ENCODE data around the gene PPP1R36.
"Not testable (repeated sequence)": the region's sequence is repeated elsewhere in the genome, so short reads cannot be mapped to it uniquely, and the experiment has no call there.

PPP1R36 gene

GRCh38 chr14:64562436-64562835 is 12.7 kb downstream of the PPP1R36 start:
- peak; percentile 95 for FAIRE-seq
- DNase-seq (ENCODE audit: insufficient read length, low spot score): no peak

DNA sequence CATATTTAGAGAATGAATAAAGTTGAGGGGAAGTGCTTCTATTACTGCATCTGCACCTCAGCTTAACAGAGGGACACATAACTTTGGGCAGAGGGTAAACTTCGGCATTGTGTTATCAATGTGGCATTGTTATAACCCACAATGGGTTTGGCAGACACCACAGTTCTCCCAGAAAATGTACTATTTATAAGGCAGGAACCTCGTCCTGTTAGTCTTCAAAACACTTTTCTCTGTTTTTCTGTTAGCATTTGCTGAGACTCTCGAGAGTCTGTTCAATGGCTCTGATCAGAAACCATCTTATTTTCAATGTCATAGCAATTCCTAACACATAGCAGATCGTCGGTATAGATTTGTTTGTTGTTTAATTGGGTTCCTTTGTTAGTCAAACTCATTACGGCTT is 13.9 kb downstream of the PPP1R36 start:
- FAIRE-seq: peak; percentile 89
- no peak for DNase-seq (ENCODE audit: insufficient read length, low spot score)

- FAIRE-seq (peak; percentile 97), DNase-seq (ENCODE audit: insufficient read length, low spot score) (no peak)
These were observed 16.9 kb downstream of the PPP1R36 start for GRCh38 chr14:64566651-64567122.

DNA sequence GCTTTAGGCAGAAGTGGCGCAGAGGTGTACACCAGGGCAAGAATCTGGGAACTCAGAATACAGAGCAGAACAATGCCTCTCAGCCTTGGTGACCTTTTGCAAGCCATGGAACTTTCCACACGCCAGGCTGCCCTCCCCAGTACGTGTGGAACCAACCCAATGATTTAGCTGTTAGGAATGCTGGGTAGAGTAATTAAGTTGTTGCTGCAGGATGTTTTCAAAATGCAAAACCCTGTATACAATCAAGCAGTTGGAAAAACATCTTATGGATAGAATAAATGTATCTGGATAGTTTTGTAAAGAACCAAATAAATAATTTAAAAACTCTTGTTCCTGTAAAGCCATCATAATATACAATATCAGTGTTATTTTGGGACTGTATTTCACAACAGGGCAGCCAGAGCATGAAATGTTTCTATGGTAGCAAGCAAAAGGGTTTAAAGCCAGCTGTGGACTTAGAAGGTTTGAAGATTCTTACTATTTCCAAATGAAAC is 19.4 kb downstream of the PPP1R36 start:
- DNase-seq (ENCODE audit: insufficient read length, low spot score) (peak; percentile 94), FAIRE-seq (peak; percentile 99)

DNA sequence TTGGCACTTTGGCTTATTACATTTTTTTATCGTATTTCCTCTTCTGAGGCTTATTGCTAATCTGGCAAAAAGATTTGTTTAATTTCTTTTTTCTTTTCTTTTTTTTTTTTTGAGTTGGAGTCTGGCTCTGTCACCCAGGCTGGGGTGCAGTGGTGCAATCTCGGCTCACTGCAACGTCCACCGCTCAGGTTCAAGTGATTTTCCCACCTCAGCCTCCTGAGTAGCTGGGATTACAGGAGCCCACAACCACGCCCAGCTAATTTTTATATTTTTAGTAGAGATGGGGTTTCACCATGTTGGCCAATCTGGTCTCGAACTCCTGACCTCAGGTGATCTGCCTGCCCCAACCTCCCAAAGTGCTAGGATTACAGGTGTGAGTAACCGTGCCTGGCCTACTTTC is 19.9 kb downstream of the PPP1R36 start:
- not testable (repeated sequence) for DNase-seq (ENCODE audit: insufficient read length, low spot score); FAIRE-seq

DNA sequence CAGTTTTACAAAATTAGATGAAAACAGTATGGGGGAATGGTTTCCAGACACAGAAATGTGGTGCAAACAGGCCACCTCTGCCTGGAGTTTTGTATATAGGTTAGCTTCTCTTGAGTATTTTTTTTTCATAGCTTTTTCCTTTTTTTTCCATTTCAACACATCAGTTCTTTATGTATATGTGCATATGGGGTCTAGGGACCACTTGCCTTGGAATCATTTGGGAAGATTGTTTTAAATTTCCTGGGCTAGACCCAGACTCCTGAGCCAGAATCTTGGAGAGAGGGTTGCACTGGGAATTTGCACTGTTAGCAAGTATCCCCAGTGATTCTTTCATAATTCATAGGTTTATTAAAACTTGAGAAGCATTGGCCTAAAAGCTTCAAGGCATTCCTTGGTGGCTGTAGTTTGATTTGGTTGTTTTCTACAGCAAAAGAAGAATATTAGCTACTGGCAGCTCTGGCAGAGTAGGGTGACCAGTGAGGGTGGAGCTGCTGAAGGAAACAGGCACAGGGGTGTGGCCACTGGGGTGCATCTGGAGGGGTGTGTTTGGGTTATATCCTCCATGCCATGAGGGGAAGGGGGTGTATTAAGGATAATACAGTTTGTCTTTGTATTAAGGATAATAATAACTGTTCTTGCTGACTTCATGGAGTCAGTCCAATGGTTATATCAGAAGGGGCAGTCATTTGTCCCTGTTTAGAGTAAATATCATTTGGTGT is 22.8 kb downstream of the PPP1R36 start:
- no peak for DNase-seq (ENCODE audit: insufficient read length, low spot score)
- peak; percentile 96 for FAIRE-seq

DNA sequence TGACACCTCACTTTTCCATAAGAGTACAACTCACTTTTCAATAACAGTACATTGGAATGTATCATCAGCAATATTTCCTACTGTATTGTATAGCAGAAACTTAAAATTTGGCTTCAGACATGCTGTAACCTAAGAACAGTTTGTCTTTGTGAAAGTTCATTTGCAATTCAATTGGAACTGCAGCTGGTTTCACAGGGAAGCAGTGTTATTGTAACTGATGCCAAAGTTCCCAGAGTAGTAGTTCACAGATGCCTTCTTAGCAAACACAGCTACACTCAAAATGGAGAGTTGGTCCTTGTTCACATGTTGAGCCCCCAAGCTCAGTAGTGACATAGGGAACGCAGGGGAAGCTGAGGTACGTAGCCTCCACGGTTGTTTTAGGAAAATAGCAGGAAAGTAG is 23.3 kb downstream of the PPP1R36 start:
- FAIRE-seq: no peak

DNA sequence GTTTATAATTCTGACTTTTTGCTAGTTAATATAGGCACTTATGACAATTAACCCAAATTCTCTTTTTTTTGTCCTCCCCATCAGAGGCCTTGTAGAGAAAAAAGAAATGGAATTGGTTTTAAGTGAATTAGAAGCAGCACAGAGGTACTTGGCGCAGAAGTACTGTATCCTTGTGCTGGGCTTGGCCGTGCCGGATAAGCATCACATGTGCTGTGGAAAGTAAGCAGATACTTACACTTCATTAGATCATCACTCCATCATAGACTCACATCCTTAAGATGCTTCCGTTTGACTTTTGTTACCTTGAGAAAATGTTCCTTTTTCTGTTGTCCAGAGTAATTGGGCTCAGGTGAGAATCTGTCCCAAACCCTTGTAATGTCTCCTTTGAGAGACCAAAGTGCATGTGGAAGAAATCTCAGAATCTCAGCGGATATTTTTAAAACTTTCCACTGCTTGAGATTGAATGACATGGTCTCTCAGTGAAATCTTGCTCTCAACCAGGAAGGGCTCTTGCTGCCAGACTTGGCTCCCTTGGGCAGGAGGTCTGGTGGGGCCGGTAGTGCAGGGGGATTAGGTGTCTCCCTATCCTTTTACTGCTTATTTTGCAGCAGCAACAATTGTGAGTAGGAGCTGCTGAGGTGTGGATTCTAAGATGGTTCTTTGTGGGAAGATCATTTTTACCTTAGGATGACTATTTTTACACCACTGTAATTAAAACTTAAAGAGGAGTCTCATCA is 24.8 kb downstream of the PPP1R36 start:
- FAIRE-seq (peak; percentile 93), DNase-seq (ENCODE audit: insufficient read length, low spot score) (no peak)

More for the DNA sequence above, 23.3 kb downstream of the PPP1R36 start:
- DNase-seq (ENCODE audit: insufficient read length, low spot score): no peak

DNA sequence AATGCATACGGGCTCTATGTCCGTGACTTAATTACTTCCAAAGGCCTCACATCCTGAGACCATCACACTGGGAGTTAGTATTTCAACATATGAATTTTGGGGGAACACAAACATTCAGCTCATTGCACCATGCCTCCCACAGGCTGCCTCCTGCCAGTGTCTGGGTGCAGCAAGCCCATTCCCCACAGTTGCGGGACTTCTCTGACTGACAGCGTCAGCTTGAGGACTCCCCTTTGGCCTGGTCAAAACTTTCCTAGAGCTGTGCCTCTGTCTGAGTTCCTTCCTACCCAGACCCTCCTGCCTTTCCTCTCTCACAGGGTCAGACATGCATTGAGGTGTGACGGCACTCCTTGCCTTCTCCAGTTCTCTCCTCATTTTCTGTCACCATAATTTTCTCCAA is 27.4 kb downstream of the PPP1R36 start:
- FAIRE-seq (no peak), DNase-seq (ENCODE audit: insufficient read length, low spot score) (no peak)

GRCh38 chr14:64580467-64580866 is 30.7 kb downstream of the PPP1R36 start:
- FAIRE-seq (peak; percentile 95), DNase-seq (ENCODE audit: insufficient read length, low spot score) (no peak)

- FAIRE-seq (no peak), DNase-seq (ENCODE audit: insufficient read length, low spot score) (no peak)
These were observed 31.6 kb downstream of the PPP1R36 start for GRCh38 chr14:64581363-64581762.

DNA sequence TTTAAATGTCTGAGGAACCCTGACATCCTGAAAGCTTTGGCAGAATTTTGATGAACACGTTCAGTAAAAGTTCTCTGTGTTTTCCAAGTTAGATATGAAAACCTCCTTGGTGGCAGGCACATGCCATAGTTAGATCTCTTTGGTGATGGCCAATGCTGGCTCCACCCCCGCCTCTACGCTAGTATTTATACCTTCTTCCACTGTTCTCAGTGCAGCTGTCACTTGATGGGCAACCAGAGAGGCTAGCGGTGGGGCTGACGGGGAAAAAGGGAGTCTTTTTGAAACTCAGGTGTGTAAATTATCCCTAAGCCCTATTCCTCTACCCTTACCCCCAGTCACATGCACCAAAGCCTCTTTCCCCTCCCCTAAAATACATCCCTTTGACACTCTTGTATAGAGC is 32.1 kb downstream of the PPP1R36 start:
- no peak for DNase-seq (ENCODE audit: insufficient read length, low spot score)

GRCh38 chr14:64584190-64584589 is 34.4 kb downstream of the PPP1R36 start:
- DNase-seq (ENCODE audit: insufficient read length, low spot score) (no peak), FAIRE-seq (no peak)

More for the DNA sequence above, 32.1 kb downstream of the PPP1R36 start:
- FAIRE-seq: no peak

GRCh38 chr14:64591809-64592208 is 42.0 kb downstream of the PPP1R36 start:
- DNase-seq (ENCODE audit: insufficient read length, low spot score): peak; percentile 67
- peak; percentile 95 for FAIRE-seq

DNA sequence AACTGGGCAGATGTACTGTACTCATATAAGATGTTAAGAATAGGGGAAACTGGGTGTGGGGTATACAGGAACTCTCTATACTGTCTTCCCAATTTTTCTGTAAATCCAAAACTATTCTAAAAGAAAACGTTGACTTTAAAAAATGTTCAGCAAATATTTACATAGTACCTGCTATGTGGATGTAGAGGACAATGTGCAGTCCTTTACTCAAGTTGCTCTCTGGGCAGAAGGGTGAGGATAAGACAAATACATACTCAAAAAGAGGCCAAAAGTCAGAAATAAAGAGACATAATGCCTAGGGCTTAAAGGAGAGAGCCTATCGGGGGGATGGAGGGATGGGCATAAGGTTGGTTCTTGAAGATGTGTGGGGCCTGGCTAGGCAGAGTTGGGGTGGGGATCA is 44.7 kb downstream of the PPP1R36 start:
- FAIRE-seq: no peak
- DNase-seq (ENCODE audit: insufficient read length, low spot score): no peak

- FAIRE-seq (peak; percentile 84), DNase-seq (ENCODE audit: insufficient read length, low spot score) (no peak)
These were observed 48.6 kb downstream of the PPP1R36 start for GRCh38 chr14:64598404-64598803.

DNA sequence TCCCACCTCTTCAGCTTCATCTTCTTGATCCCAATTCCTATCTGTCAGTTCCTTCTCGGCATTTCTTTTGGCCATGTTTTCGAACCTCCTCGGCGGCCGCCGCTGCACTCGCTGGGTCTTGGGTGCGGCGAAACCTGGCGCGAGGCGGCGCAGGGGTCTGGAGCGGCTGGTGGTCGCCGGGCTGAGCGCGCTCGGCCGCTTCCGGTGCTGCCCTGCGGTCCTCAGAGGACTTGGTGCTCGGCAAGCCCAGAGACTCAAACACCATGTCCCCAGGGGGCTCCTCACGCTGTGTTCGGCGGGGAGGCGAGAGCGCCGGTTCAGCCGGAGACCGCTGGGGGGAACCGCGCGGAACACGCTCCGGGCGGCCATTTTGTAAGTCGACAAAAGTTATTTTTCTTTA is 51.8 kb downstream of the PPP1R36 start:
- no peak for DNase-seq (ENCODE audit: insufficient read length, low spot score)

GRCh38 chr14:64602826-64603225 is 53.1 kb downstream of the PPP1R36 start:
- FAIRE-seq (peak; percentile 73), DNase-seq (ENCODE audit: insufficient read length, low spot score) (no peak)

More for the DNA sequence above, 51.8 kb downstream of the PPP1R36 start:
- no peak for FAIRE-seq

DNA sequence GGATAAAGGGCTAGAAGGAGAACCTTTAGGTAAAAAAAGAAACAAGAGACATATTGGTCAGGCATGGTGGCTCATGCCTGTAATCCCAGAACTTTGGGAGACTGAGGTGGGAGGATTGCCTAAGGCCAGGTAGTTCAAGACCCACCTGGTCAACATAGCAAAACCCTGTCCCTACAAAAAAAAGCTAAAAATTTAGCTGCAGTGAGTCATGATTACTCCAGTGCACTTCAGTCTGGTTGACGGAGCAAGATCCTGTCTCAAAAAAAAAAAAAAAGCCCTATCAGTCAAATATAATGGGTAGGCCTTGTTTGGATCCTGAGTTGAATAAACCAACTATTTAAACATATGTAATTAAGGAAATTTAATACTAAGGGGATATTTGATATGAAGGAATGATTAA is 54.2 kb downstream of the PPP1R36 start:
- no peak for FAIRE-seq
- DNase-seq (ENCODE audit: insufficient read length, low spot score): no peak

GRCh38 chr14:64604881-64605280 is 55.1 kb downstream of the PPP1R36 start:
- DNase-seq (ENCODE audit: insufficient read length, low spot score): no peak
- peak; percentile 63 for FAIRE-seq

- DNase-seq (ENCODE audit: insufficient read length, low spot score) (peak; percentile 85), FAIRE-seq (peak; percentile 97)
These were observed 56.3 kb downstream of the PPP1R36 start for GRCh38 chr14:64605926-64606685.
